Thoracic aorta (tissue), 2 donors: ENCODE data around the gene PEG3. TPM values are rescaled to one million over a fixed set of nuclear protein-coding genes. Genes with fewer than 3 reads are reported as not detected.
A peak's percentile ranks its signal among the peaks of the same experiment; 100 is the strongest.

ENCODE experiments used
- ATAC-seq: fragments of 150-250 bp; one replicate; pipeline ENCODE4 v1.8.0; 2017; ENCODE audit warnings: low read depth; ENCODE audit not compliant: insufficient number of reproducible peaks, low FRiP score
- DNase-seq: peaks from one replicate; pipeline ENCODE4 v3.0.0-alpha.2; 2020; ENCODE audit warnings: low spot score
- H3K27ac ChIP-seq, 2 donors: fragments of 200-600 bp; sonication (generic); 1 replicate in 1 of 2; 2 replicates in 1 of 2; pipeline ENCODE4 v1.5.1; 2016; ENCODE audit warnings: mild to moderate bottlenecking in 2 of 2, moderate library complexity in 2 of 2
- H3K27me3 ChIP-seq: fragments of 200-600 bp; sonication (generic); replicated peaks from 2 replicates; pipeline ENCODE4 v1.6.0; 2016; ENCODE audit warnings: mild to moderate bottlenecking; ENCODE audit not compliant: insufficient read depth
- H3K36me3 ChIP-seq: fragments of 200-600 bp; sonication (generic); one replicate; pipeline ENCODE4 v1.5.1; 2016
- H3K4me1 ChIP-seq, 2 donors: fragments of 200-600 bp; sonication (generic); 1 replicate in 1 of 2; 2 replicates in 1 of 2; pipeline versions ENCODE4 v1.5.1 to v1.6.0; 2016; ENCODE audit warnings: low read depth in 2 of 2, mild to moderate bottlenecking in 1 of 2; ENCODE audit not compliant: control insufficient read depth in 1 of 2
- H3K4me3 ChIP-seq: fragments of 200-600 bp; sonication (generic); 2 replicates; pipeline ENCODE4 v1.5.1; 2016; ENCODE audit warnings: mild to moderate bottlenecking
- H3K9me3 ChIP-seq: fragments of 200-600 bp; sonication (generic); 2 replicates; pipeline ENCODE4 v1.5.1; 2016
- CTCF ChIP-seq: fragments of 200-600 bp; sonication (generic); IDR thresholded peaks from one replicate; pipeline ENCODE4 v1.5.1; 2019; ENCODE audit warnings: antibody characterized with exemption
- total RNA-seq, 2 donors: library from RNA; depleted of rRNA; stranded (reverse); fragments of >200 nt; gene quantifications; one replicate each; pipeline versions ENCODE4 v1.1.0 to v1.2.3, GENCODE V29; 2016

Gene PEG3
- total RNA-seq = 10 to 100 TPM in 1 of 2 donors, 1 to 10 TPM in 1; 9.9 to 11.6 TPM

DNA sequence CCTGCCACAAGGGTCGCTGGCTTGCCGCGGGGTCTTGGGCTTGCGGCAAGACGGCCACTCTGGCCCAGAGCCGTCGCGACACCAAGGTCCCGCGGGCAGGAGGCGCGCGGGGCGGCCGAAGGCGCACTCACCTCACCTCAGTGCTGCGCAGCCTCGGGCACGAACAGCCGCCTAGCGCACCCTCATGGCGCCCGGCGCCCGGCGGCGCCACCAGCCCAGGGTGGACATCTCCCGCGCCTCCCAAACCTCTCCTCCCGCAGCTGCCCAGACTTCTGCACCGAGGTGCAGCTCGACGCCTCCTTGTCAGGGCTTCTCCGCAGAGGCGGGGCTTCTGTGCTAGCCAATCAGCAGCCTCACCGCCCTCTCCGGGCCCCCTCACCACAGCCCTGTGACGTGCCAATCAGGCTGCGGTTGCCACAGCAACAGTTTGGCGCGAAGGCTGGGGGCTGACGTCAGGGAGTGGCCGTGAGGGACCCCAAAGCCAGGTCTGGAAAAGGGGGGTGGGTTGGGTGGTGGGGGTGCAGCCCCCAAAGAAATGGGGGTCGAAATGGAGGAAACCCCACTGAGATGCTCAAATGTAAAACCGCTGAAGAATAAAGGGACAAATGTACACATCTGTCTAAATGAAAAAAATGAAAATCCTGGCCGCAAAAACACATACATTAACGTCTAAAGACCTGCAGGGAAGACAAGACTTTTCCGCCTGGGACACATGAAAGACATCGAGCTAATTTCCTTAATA, at the start of gene PEG3, which contains the start of gene ZIM2:
Gene PEG3, minus strand, starts transcription at position 276 of the 742 bp plus-strand sequence. CDS start 16,071 bp downstream, outside the sequence.
Gene ZIM2, minus strand, starts transcription at position 276 of the 742 bp plus-strand sequence. CDS start 16,449 bp downstream, outside the sequence.
- Histone ChIP-seq H3K4me3 (peak within 1 kb of the TSS; percentile 73), H3K27me3 (no peaks in the 10 kb centered on the region), H3K36me3 (no peaks in the 10 kb centered on the region), H3K27ac (peak within 1 kb of the TSS; percentile 53 to 77), H3K9me3 (no peaks in the 10 kb centered on the region), H3K4me1 (peaks cover 0 to 6% of the 10 kb centered on the region in 2 donors)
- ATAC-seq (no peak), DNase-seq (peak; percentile 23)
- TF ChIP-seq CTCF = no peak

- ATAC-seq = no peak
- Histone ChIP-seq H3K27ac (no peak overlapping the region), H3K36me3 (no peaks in the 10 kb centered on the region), H3K9me3 (no peaks in the 10 kb centered on the region), H3K27me3 (no peaks in the 10 kb centered on the region), H3K4me3 (no peak overlapping the region), H3K4me1 (no peaks in the 10 kb centered on the region)
- no peak for DNase-seq
- no peak for TF ChIP-seq CTCF
Measured at GRCh38 chr19:56885173-56885985, 44.9 kb upstream of the PEG3 start.

DNA sequence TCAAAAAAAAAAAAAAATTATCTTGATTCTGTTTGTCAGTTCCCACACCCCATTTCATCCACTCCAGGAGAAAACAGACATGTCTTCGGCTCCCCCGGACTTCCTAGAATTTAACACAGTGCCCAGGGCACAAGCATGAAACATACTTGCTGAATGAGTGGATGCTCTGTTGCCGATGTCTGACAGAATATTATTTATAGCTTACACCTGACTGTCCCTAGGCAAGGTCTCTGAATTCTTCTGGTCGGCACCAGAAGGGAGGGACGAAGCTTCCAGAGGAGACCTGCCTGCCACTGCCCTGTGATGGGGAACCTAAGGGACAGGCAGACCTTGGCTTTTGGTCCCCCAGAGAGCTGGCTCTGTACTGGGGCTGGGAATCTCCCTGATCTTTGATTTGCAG, 43.9 kb upstream of the PEG3 start:
- no peaks in the 10 kb centered on the region for H3K9me3 ChIP-seq
- no peaks in the 10 kb centered on the region for H3K4me1 ChIP-seq
- DNase-seq = no peak
- no peak overlapping the region for H3K27ac ChIP-seq
- no peak for ATAC-seq
- H3K4me3 ChIP-seq = no peak overlapping the region
- H3K36me3 ChIP-seq = no peaks in the 10 kb centered on the region
- no peaks in the 10 kb centered on the region for H3K27me3 ChIP-seq
- no peak for TF ChIP-seq CTCF

DNA sequence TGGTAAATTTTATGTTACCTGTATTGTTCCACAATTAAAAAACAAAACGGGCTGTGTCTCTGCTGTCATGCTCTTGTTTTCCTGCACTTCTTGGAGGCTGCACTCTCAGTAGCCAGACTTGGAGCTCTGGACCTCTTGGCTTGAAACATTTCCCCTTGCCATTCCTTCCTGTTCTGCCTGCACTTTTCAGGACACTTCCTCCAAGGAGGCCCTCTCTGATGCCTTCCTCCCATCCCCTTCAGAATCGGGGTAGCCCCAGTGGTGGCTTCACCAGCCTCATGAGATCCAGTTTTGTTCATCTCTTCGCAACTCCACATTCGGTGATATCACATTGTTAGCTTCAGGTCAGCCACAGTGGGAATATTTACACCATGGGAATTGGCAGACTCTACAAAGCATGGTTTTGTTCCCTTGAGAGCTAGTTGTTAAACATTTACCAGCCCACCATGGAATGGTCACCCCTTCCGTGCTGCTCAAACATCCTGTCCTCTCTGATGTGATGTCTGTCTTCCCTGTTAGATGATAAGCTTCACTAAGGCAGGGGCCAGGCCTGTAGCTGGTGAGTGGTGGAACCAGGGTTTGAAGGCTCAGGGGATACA, 40.2 kb upstream of the PEG3 start:
- H3K27me3 ChIP-seq = no peaks in the 10 kb centered on the region
- H3K27ac ChIP-seq = no peak overlapping the region
- no peaks in the 10 kb centered on the region for H3K4me1 ChIP-seq
- no peaks in the 10 kb centered on the region for H3K36me3 ChIP-seq
- no peak overlapping the region for H3K4me3 ChIP-seq
- TF ChIP-seq CTCF = no peak
- peaks cover 3% of the 10 kb centered on the region for H3K9me3 ChIP-seq
- ATAC-seq = no peak
- DNase-seq = no peak
